Measurements from ENCODE around the gene ZNF207.

ZNF207 gene

DNA sequence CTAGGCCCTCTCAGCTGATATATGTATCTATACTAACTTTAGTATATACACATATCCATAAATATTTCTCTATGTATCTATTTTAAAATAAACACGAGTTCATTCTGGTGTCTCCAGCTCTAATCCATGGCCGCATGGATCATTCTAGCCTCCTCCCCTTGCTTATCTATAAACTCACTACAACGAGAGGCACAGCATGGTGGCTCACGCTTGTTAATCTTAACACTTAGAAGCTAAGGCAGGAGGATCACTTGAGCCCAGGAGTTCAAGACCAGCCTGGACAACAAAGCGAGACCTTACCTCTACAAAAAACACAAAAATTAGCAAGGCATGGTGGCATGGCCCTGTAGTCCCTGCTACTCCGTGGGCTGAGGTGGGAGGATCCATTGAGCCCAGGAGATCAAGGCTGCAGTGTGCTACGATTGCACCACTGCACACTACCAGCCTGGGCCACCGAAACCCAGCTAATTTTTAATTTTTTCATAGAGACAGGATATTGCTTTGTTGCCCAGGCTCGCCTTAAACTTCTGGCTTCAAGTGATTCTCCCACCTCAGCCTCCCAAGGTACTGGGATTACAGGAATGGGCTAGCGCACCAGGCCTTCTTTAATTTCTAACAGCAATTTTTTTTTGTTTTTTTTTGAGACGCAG, 3.9 kb upstream of the ZNF207 start:
- no peaks in the 10 kb centered on the region for H3K36me3 ChIP-seq (replicated peaks; ENCODE audit: insufficient read depth, low read length)
- H4K20me1 ChIP-seq (ENCODE audit: insufficient read depth, low read length) = peaks cover 2% of the 10 kb centered on the region; the same call in 1 of the 2 replicates
- no peak overlapping the region for H3K4me3 ChIP-seq (ENCODE audit: low read length)
- peaks cover 25% of the 10 kb centered on the region; the same call in 1 of the 2 replicates for H3F3A ChIP-seq (ENCODE audit: insufficient read depth, low read length)
- H3K27ac ChIP-seq (ENCODE audit: low read length) = no peak overlapping the region
- no peaks in the 10 kb centered on the region for H3K9me3 ChIP-seq (replicated peaks; ENCODE audit: insufficient read depth, low read length)
- no peaks in the 10 kb centered on the region for H3K9me2 ChIP-seq (replicated peaks; ENCODE audit: insufficient read depth, low read length)
- no peak overlapping the region for H3K9ac ChIP-seq (ENCODE audit: low read length)
- no peaks in the 10 kb centered on the region for H3K27me3 ChIP-seq (replicated peaks; ENCODE audit: insufficient read depth, low read length)
- H3K4me2 ChIP-seq (ENCODE audit: low read depth, low read length) = no peak overlapping the region
- H3K4me1 ChIP-seq (ENCODE audit: low read length) = no peaks in the 10 kb centered on the region
- no peak overlapping the region for H2AFZ ChIP-seq (ENCODE audit: low read length)
- no peak for TF ChIP-seq EZH2phosphoT487 (IDR thresholded peaks at IDR 0.05; ENCODE audit: low read length)
- TF ChIP-seq, protein P1, sequence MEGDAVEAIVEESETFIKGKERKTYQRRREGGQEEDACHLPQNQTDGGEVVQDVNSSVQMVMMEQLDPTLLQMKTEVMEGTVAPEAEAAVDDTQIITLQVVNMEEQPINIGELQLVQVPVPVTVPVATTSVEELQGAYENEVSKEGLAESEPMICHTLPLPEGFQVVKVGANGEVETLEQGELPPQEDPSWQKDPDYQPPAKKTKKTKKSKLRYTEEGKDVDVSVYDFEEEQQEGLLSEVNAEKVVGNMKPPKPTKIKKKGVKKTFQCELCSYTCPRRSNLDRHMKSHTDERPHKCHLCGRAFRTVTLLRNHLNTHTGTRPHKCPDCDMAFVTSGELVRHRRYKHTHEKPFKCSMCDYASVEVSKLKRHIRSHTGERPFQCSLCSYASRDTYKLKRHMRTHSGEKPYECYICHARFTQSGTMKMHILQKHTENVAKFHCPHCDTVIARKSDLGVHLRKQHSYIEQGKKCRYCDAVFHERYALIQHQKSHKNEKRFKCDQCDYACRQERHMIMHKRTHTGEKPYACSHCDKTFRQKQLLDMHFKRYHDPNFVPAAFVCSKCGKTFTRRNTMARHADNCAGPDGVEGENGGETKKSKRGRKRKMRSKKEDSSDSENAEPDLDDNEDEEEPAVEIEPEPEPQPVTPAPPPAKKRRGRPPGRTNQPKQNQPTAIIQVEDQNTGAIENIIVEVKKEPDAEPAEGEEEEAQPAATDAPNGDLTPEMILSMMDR (IDR thresholded peaks at IDR 0.05; ENCODE audit: low read length) = no peak
- TF ChIP-seq EZH2 (optimal IDR thresholded peaks at IDR 0.05; ENCODE audit: low read depth, low read length) = no peak
- peaks cover 18% of the 10 kb centered on the region for H3K79me2 ChIP-seq (ENCODE audit: low read length)
- DNase-seq = no peak

DNA sequence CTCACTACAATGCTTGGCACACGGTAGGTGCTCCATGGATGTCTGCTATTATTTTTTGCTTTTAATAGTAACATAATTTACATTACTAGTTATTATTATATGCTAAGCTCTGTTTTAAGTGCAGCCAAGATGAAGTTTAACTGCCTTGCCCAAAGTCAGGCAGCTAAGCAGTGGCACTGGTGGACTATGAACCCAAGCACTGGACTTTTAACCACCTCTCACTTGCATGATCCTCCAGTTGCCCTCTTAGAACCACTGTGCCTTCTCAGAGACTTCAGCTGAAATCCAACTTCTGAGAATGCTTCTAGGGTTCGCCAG, 1.5 kb upstream of the ZNF207 start:
- Histone ChIP-seq H4K20me1 (ENCODE audit: insufficient read depth, low read length) (peaks cover 19% of the 10 kb centered on the region), H3K36me3 (replicated peaks; ENCODE audit: insufficient read depth, low read length) (peaks cover 15% of the 10 kb centered on the region), H3K9me3 (replicated peaks; ENCODE audit: insufficient read depth, low read length) (no peaks in the 10 kb centered on the region), H3K4me2 (ENCODE audit: low read depth, low read length) (no peak overlapping the region), H2AFZ (ENCODE audit: low read length) (no peak overlapping the region), H3K79me2 (ENCODE audit: low read length) (peaks cover 41% of the 10 kb centered on the region), H3F3A (ENCODE audit: insufficient read depth, low read length) (peaks cover 15% of the 10 kb centered on the region; the same call in 1 of the 2 replicates), H3K27me3 (replicated peaks; ENCODE audit: insufficient read depth, low read length) (no peaks in the 10 kb centered on the region), H3K9ac (ENCODE audit: low read length) (no peak overlapping the region), H3K4me3 (ENCODE audit: low read length) (no peak overlapping the region), H3K27ac (ENCODE audit: low read length) (no peak overlapping the region), H3K9me2 (replicated peaks; ENCODE audit: insufficient read depth, low read length) (no peaks in the 10 kb centered on the region), H3K4me1 (ENCODE audit: low read length) (peaks cover 7% of the 10 kb centered on the region)
- DNase-seq = no peak
- TF ChIP-seq EZH2phosphoT487 (IDR thresholded peaks at IDR 0.05; ENCODE audit: low read length) (no peak), EZH2 (optimal IDR thresholded peaks at IDR 0.05; ENCODE audit: low read depth, low read length) (no peak)
- TF ChIP-seq, protein P1 (IDR thresholded peaks at IDR 0.05; ENCODE audit: low read length) = no peak

DNA sequence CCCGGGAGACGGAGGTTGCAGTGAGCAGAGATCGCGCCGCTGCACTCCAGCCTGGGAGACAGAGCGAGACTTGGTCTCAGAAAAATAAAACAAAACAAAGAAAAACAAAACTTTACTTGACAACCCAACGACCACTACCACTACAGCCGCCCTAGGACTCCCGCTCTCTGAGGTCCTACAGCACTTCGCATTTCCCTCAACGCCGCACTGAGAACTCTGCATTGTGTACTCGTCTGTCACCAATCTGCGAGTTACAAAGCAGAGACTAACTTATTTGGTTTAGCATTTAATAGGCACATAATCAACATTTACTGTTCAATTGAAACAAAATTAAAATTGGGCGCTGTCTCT, 479 bp upstream of the ZNF207 start:
- no peak for TF ChIP-seq EZH2phosphoT487 (IDR thresholded peaks at IDR 0.05; ENCODE audit: low read length)
- no peak for TF ChIP-seq EZH2 (optimal IDR thresholded peaks at IDR 0.05; ENCODE audit: low read depth, low read length)
- TF ChIP-seq, protein P1 (IDR thresholded peaks at IDR 0.05; ENCODE audit: low read length) = no peak
- H3F3A ChIP-seq (ENCODE audit: insufficient read depth, low read length) = peaks cover 15% of the 10 kb centered on the region; the same call in 1 of the 2 replicates
- DNase-seq = peak; percentile 23
- H3K4me1 ChIP-seq (ENCODE audit: low read length) = peaks cover 7% of the 10 kb centered on the region
- H3K4me3 ChIP-seq (ENCODE audit: low read length) = peak overlapping the region; percentile 84
- peak overlapping the region; percentile 89 for H3K27ac ChIP-seq (ENCODE audit: low read length)
- H3K27me3 ChIP-seq (replicated peaks; ENCODE audit: insufficient read depth, low read length) = no peaks in the 10 kb centered on the region
- no peaks in the 10 kb centered on the region for H3K9me2 ChIP-seq (replicated peaks; ENCODE audit: insufficient read depth, low read length)
- peaks cover 51% of the 10 kb centered on the region for H3K79me2 ChIP-seq (ENCODE audit: low read length)
- H4K20me1 ChIP-seq (ENCODE audit: insufficient read depth, low read length) = peaks cover 27% of the 10 kb centered on the region
- peak overlapping the region; percentile 95 for H3K9ac ChIP-seq (ENCODE audit: low read length)
- H3K4me2 ChIP-seq (ENCODE audit: low read depth, low read length) = peak overlapping the region; percentile 82
- peaks cover 20% of the 10 kb centered on the region for H3K36me3 ChIP-seq (replicated peaks; ENCODE audit: insufficient read depth, low read length)
- H3K9me3 ChIP-seq (replicated peaks; ENCODE audit: insufficient read depth, low read length) = no peaks in the 10 kb centered on the region
- peak overlapping the region; percentile 94 for H2AFZ ChIP-seq (ENCODE audit: low read length)

All from MM.1S (cell line).